Measurements from ENCODE around the gene LUC7L3. TPM values are rescaled to one million over a fixed set of nuclear protein-coding genes. Genes with fewer than 3 reads are reported as not detected.

Gene LUC7L3
- total and polyA plus RNA-seq, 2 donors (not counting 1 experiment from before 2014, with no cell fraction given): 42.9 to 311 TPM

DNA sequence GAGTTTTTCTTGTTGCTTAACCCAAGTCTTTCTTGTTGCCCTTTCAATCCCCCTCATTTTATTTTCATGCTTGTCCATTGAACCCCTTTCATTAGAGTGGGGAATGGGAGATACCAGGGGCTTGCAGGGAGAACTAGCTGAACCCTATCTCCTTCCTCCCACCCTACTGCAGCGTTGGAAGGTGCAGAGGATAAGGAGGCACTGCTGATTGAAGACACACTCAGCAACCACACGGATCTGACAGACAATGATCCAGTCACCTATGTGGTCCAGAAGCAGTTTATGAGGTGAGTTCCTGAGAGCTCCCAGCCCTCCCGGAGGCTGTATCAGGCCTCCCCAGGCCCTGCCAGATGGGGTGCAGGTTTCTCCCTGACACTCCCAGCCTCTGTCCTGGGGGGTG, 44.2 kb upstream of the LUC7L3 start:
- Histone ChIP-seq H3K9ac (ENCODE audit: low read length) (no peak overlapping the region), H3K27me3 (replicated peaks in 1 of 4; ENCODE audit: control extremely low read depth in 1 of 4, control insufficient read depth in 3 of 4, insufficient read depth in 4 of 4, low read length in 3 of 4) (peaks cover 0 to 2% (median 0%) of the 10 kb centered on the region in 4 experiments), H4K20me1 (ENCODE audit: control insufficient read depth, insufficient read depth, low read length, poor library complexity, severe bottlenecking) (no peaks in the 10 kb centered on the region), H3K36me3 (replicated peaks in 1 of 2; ENCODE audit: control extremely low read depth in 1 of 2, control insufficient read depth in 1 of 2, extremely low read depth in 1 of 2, insufficient read depth in 2 of 2, low read length in 1 of 2) (no peaks in the 10 kb centered on the region), H3K4me2 (replicated peaks; ENCODE audit: low read depth, low read length, poor library complexity, severe bottlenecking) (no peak overlapping the region), H3K9me3 (ENCODE audit: control extremely low read depth in 1 of 3, control insufficient read depth in 2 of 3, insufficient read depth in 1 of 3, low read length in 2 of 3) (no peaks in the 10 kb centered on the region), H3K4me3 (ENCODE audit: control extremely low read depth in 1 of 5, extremely low read depth in 1 of 5, insufficient read depth in 1 of 5, low read depth in 2 of 5, low read length in 4 of 5) (no peak overlapping the region), H3K79me2 (ENCODE audit: control insufficient read depth, insufficient read depth, low read length) (no peaks in the 10 kb centered on the region), H3K27ac (ENCODE audit: low read length in 2 of 2) (no peak overlapping the region), H2AFZ (ENCODE audit: insufficient read depth, low read depth, low read length, poor library complexity, severe bottlenecking) (no peak overlapping the region), H3K4me1 (ENCODE audit: control insufficient read depth in 2 of 2, insufficient read depth in 2 of 2, low read length in 2 of 2) (no peaks in the 10 kb centered on the region)
- DNase-seq (no peak), ATAC-seq (ENCODE audit: low read depth) (no peak)
- Mint-ChIP-seq H3K4me3 (no peak overlapping the region), H3K9me3 (ENCODE audit: insufficient read depth) (no peaks in the 10 kb centered on the region), H3K4me1 (no peaks in the 10 kb centered on the region), H3K27ac (no peak overlapping the region), H3K27me3 (peaks cover 21% of the 10 kb centered on the region)
- 86% methylated on average over 2 of the region's 3 CpGs for WGBS (ENCODE audit: insufficient coverage)
- TF ChIP-seq, protein P1, sequence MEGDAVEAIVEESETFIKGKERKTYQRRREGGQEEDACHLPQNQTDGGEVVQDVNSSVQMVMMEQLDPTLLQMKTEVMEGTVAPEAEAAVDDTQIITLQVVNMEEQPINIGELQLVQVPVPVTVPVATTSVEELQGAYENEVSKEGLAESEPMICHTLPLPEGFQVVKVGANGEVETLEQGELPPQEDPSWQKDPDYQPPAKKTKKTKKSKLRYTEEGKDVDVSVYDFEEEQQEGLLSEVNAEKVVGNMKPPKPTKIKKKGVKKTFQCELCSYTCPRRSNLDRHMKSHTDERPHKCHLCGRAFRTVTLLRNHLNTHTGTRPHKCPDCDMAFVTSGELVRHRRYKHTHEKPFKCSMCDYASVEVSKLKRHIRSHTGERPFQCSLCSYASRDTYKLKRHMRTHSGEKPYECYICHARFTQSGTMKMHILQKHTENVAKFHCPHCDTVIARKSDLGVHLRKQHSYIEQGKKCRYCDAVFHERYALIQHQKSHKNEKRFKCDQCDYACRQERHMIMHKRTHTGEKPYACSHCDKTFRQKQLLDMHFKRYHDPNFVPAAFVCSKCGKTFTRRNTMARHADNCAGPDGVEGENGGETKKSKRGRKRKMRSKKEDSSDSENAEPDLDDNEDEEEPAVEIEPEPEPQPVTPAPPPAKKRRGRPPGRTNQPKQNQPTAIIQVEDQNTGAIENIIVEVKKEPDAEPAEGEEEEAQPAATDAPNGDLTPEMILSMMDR (IDR thresholded peaks at IDR 0.05): no peak
- TF ChIP-seq EZH2 (IDR thresholded peaks at IDR 0.05; ENCODE audit: borderline replicate concordance, insufficient read depth, low read depth, low read length, poor library complexity, severe bottlenecking): no peak
- intact Hi-C loops (cut with micrococcal nuclease): no loop called here
- POLR2A ChIA-PET: no interaction called here
- CTCF ChIA-PET: no interaction called here

DNA sequence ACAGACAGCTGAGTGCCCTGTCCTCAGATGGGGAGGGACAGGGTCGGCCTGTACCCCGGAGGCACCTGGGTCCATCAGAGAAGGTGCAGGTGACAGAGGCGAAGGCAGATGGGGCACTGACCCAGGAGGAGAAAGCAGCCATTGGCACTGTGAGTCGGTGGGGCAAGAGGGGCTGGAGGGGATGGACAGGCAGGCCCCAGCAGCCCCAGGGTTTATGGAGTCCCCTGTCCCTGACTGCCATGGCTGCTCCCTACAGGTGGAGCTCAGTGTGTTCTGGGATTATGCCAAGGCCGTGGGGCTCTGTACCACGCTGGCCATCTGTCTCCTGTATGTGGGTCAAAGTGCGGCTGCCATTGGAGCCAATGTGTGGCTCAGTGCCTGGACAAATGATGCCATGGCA, 43.8 kb upstream of the LUC7L3 start:
- H3K27ac Mint-ChIP-seq: no peak overlapping the region
- Histone ChIP-seq H2AFZ (ENCODE audit: insufficient read depth, low read depth, low read length, poor library complexity, severe bottlenecking) (no peak overlapping the region), H3K4me1 (ENCODE audit: control insufficient read depth in 2 of 2, insufficient read depth in 2 of 2, low read length in 2 of 2) (no peaks in the 10 kb centered on the region), H3K79me2 (ENCODE audit: control insufficient read depth, insufficient read depth, low read length) (no peaks in the 10 kb centered on the region), H3K9ac (ENCODE audit: low read length) (no peak overlapping the region), H3K27ac (ENCODE audit: low read length in 2 of 2) (no peak overlapping the region), H3K27me3 (replicated peaks in 1 of 4; ENCODE audit: control extremely low read depth in 1 of 4, control insufficient read depth in 3 of 4, insufficient read depth in 4 of 4, low read length in 3 of 4) (peaks cover 0 to 4% (median 0%) of the 10 kb centered on the region in 4 experiments), H3K36me3 (replicated peaks in 1 of 2; ENCODE audit: control extremely low read depth in 1 of 2, control insufficient read depth in 1 of 2, extremely low read depth in 1 of 2, insufficient read depth in 2 of 2, low read length in 1 of 2) (no peaks in the 10 kb centered on the region), H3K4me2 (replicated peaks; ENCODE audit: low read depth, low read length, poor library complexity, severe bottlenecking) (no peak overlapping the region), H3K9me3 (ENCODE audit: control extremely low read depth in 1 of 3, control insufficient read depth in 2 of 3, insufficient read depth in 1 of 3, low read length in 2 of 3) (no peaks in the 10 kb centered on the region), H4K20me1 (ENCODE audit: control insufficient read depth, insufficient read depth, low read length, poor library complexity, severe bottlenecking) (no peaks in the 10 kb centered on the region), H3K4me3 (ENCODE audit: control extremely low read depth in 1 of 5, extremely low read depth in 1 of 5, insufficient read depth in 1 of 5, low read depth in 2 of 5, low read length in 4 of 5) (no peak overlapping the region)
- WGBS (ENCODE audit: insufficient coverage): 92% methylated on average over 7 of the region's 7 CpGs
- ATAC-seq (ENCODE audit: low read depth) (no peak), DNase-seq (no peak)
- CTCF ChIA-PET: no interaction called here
- TF ChIP-seq EZH2 (IDR thresholded peaks at IDR 0.05; ENCODE audit: borderline replicate concordance, insufficient read depth, low read depth, low read length, poor library complexity, severe bottlenecking): no peak
- TF ChIP-seq, protein P1 (IDR thresholded peaks at IDR 0.05): no peak
- H3K4me1 Mint-ChIP-seq: no peaks in the 10 kb centered on the region
- no peak overlapping the region for H3K4me3 Mint-ChIP-seq
- peaks cover 25% of the 10 kb centered on the region for H3K27me3 Mint-ChIP-seq
- H3K9me3 Mint-ChIP-seq (ENCODE audit: insufficient read depth): no peaks in the 10 kb centered on the region
- intact Hi-C loops (cut with micrococcal nuclease): no loop called here
- POLR2A ChIA-PET: no interaction called here

All from B cell (primary cell).